Fibroblast of the aortic adventitia (primary cell): Measurements from ENCODE around the gene KRTAP10-2. TPM values are rescaled to one million over a fixed set of nuclear protein-coding genes. Genes with fewer than 3 reads are reported as not detected.
"Not testable (repeated sequence)": the region's sequence is repeated elsewhere in the genome, so short reads cannot be mapped to it uniquely, and the experiment has no call there.

Source experiments
- DNase-seq: peaks from one replicate; pipeline ENCODE4 v3.0.0-alpha.2; 2010; ENCODE audit warnings: low read depth
- H3K4me3 ChIP-seq: 2 replicates; pipeline ENCODE4 v1.5.1; 2011; ENCODE audit warnings: low read depth, mild to moderate bottlenecking, control low read depth, low read length, moderate library complexity
- CTCF ChIP-seq: IDR thresholded peaks from 2 replicates; pipeline ENCODE4 v1.5.1; 2011; ENCODE audit warnings: mild to moderate bottlenecking, low read length, control low read depth, inconsistent platforms; ENCODE audit not compliant: insufficient read depth
- total RNA-seq: library from RNA; depleted of rRNA; stranded (reverse); fragments of >200 nt; gene quantifications from 2 replicates; pipeline ENCODE4 v1.2.3, GENCODE V29; 2012; ENCODE audit warnings: low replicate concordance

KRTAP10-2 gene
- total RNA-seq, 1 donor, result not detected

GRCh38 chr21:44550807-44551206, 498 bp downstream of the KRTAP10-2 start:
- H3K4me3 ChIP-seq, result no peak overlapping the region
- DNase-seq, result no peak
- TF ChIP-seq CTCF, result no peak

- DNase-seq, H3K4me3 ChIP-seq: not testable (repeated sequence)
Observed at GRCh38 chr21:44550285-44550684, 1.0 kb downstream of the KRTAP10-2 start.

GRCh38 chr21:44549525-44550211, 1.6 kb downstream of the KRTAP10-2 start:
- TF ChIP-seq CTCF, result no peak
- no peak for DNase-seq
- H3K4me3 ChIP-seq, result no peak overlapping the region

GRCh38 chr21:44548922-44549321, 2.4 kb downstream of the KRTAP10-2 start:
- no peak overlapping the region for H3K4me3 ChIP-seq
- DNase-seq, result peak; percentile 6
- TF ChIP-seq CTCF, result no peak

GRCh38 chr21:44548381-44548780, 2.9 kb downstream of the KRTAP10-2 start:
- no peak for DNase-seq
- H3K4me3 ChIP-seq, result no peak overlapping the region
- TF ChIP-seq CTCF, result no peak

- no peak for DNase-seq
- no peak for TF ChIP-seq CTCF
- H3K4me3 ChIP-seq, result no peak overlapping the region
Observed at GRCh38 chr21:44547656-44548331, 3.5 kb downstream of the KRTAP10-2 start.

GRCh38 chr21:44544566-44544965, 6.7 kb downstream of the KRTAP10-2 start:
- TF ChIP-seq CTCF, result no peak
- no peak overlapping the region for H3K4me3 ChIP-seq
- DNase-seq, result no peak
